GM13977 (cell line): ENCODE measurements around the gene NPPA.

Source experiments
- DNase-seq: peaks from one replicate; pipeline ENCODE4 v3.0.0; 2012; ENCODE audit warnings: low spot score
- CTCF ChIP-seq: IDR thresholded peaks from 2 replicates; pipeline ENCODE4 v1.5.1; 2012; ENCODE audit warnings: mild to moderate bottlenecking, control low read depth; ENCODE audit not compliant: insufficient read depth; ENCODE audit errors: extremely low read depth, missing control alignments
- in situ Hi-C: fragments of 300-500 bp; cut with MboI; formaldehyde crosslinking; loops from one replicate; pipeline ENCODE4 v1.12.0; 2022; ENCODE audit warnings: low sequenced_read_pairs, low pct_unique_long_range_greater_than_20kb, mixed read lengths, inconsistent platforms; ENCODE audit not compliant: unreplicated experiment

NPPA gene

GRCh38 chr1:11802973-11803885 is 44.4 kb downstream of the NPPA start:
- peak; percentile 77 for DNase-seq
- in situ Hi-C loops = no loop called here

GRCh38 chr1:11802616-11802972 is 45.0 kb downstream of the NPPA start:
- no peak for TF ChIP-seq CTCF
- no peak for DNase-seq
- in situ Hi-C loops = no loop called here

More at GRCh38 chr1:11802973-11803885, 44.4 kb downstream of the NPPA start:
- no peak for TF ChIP-seq CTCF

- no peak for DNase-seq
- in situ Hi-C loops = no loop called here
- TF ChIP-seq CTCF = no peak
These were observed 46.7 kb downstream of the NPPA start for GRCh38 chr1:11800756-11801433.

GRCh38 chr1:11800391-11800755 is 47.2 kb downstream of the NPPA start:
- in situ Hi-C loops = no loop called here
- DNase-seq = no peak
- no peak for TF ChIP-seq CTCF

- no peak for DNase-seq
- in situ Hi-C loops = no loop called here
- no peak for TF ChIP-seq CTCF
These were observed 47.7 kb downstream of the NPPA start for GRCh38 chr1:11799896-11800295.

- in situ Hi-C loops = no loop called here
- DNase-seq = no peak
- TF ChIP-seq CTCF = no peak
These were observed 48.5 kb downstream of the NPPA start for GRCh38 chr1:11799099-11799498.
